Measurements from ENCODE around the gene MDM2. TPM values are rescaled to one million over a fixed set of nuclear protein-coding genes. Genes with fewer than 3 reads are reported as not detected.

MDM2 gene
- total and polyA plus RNA-seq, 10 of the 15 experiments (the other 5 are each of a cell fraction or from before 2014, with no cell fraction given) = 48.2 to 174 (median 85.0) TPM

DNA sequence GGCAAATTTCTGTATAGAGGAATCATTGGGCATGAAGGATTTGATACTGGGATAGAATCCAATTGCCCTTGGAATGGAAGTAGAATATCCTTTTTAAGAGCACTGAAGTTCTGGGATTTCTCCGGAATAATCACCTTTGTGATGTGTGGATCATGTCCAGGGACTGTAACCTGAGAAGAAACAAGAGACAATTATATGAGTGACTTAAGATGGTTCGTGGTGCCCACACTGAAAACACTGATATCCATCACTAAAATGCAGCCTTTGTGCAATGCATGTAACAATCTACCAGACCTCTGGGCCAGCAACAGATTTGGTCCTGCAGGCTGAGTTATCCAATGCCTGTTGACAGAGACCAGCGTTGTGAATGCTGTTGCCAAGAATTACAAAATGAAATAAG lies 48.5 kb downstream of the MDM2 start:
- ChIA-PET POLR2A (no interaction called here), CTCF (no interaction called here), SMC1A (ENCODE audit: uncharacterized antibody, unreplicated experiment) (no interaction called here), RAD21 (ENCODE audit: unreplicated experiment) (no interaction called here)
- Histone ChIP-seq H3K9ac (ENCODE audit: control insufficient read depth, insufficient read depth, low read length) (no peak overlapping the region), H3K4me2 (ENCODE audit: control insufficient read depth, insufficient read depth) (no peak overlapping the region), H3K27me3 (replicated peaks in 1 of 2; ENCODE audit: control insufficient read depth in 2 of 2, insufficient read depth in 2 of 2, low read length in 1 of 2) (no peaks in the 10 kb centered on the region), H3K4me3 (no peak overlapping the region), H3K9me3 (replicated peaks; ENCODE audit: control insufficient read depth, insufficient read depth, low read length) (no peaks in the 10 kb centered on the region), H3K4me1 (ENCODE audit: control insufficient read depth, insufficient read depth, low read length) (no peaks in the 10 kb centered on the region), H3K36me3 (ENCODE audit: control insufficient read depth in 2 of 2, insufficient read depth in 2 of 2, low read length in 1 of 2) (no peaks in the 10 kb centered on the region), H3K27ac (ENCODE audit: control insufficient read depth, insufficient read depth) (no peak overlapping the region), H2AFZ (ENCODE audit: control insufficient read depth, low read depth, low read length) (no peak overlapping the region), H4K20me1 (ENCODE audit: control insufficient read depth, insufficient read depth) (no peaks in the 10 kb centered on the region), H3K79me2 (ENCODE audit: control insufficient read depth, insufficient read depth, low read length) (no peaks in the 10 kb centered on the region)
- intact Hi-C loops (cut with micrococcal nuclease; ENCODE audit: unreplicated experiment) = no loop called here
- FAIRE-seq (no peak), ATAC-seq (no peak), DNase-seq (ENCODE audit: low read depth, low spot score) (no peak)
- WGBS (ENCODE audit: insufficient coverage, insufficient replicate concordance, low lambda C conversion rate, missing lambda C conversion rate) = 59% methylated on average over 3 of the region's 3 CpGs
- no TSS peak for BruUV-seq (replicated peaks)
- in situ Hi-C loops (cut with MboI) = no loop called here
- TF ChIP-seq, protein P1, sequence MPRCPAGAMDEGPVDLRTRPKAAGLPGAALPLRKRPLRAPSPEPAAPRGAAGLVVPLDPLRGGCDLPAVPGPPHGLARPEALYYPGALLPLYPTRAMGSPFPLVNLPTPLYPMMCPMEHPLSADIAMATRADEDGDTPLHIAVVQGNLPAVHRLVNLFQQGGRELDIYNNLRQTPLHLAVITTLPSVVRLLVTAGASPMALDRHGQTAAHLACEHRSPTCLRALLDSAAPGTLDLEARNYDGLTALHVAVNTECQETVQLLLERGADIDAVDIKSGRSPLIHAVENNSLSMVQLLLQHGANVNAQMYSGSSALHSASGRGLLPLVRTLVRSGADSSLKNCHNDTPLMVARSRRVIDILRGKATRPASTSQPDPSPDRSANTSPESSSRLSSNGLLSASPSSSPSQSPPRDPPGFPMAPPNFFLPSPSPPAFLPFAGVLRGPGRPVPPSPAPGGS (IDR thresholded peaks at IDR 0.05; ENCODE audit: borderline replicate concordance, insufficient read depth, low read depth, low read length, poor library complexity, severe bottlenecking) = no peak
- TF ChIP-seq CHD2 (IDR thresholded peaks at IDR 0.05; ENCODE audit: borderline replicate concordance, low read depth, low read length) (no peak), MTA3 (IDR thresholded peaks at IDR 0.05; ENCODE audit: borderline replicate concordance, low read length) (no peak), CBX5 (IDR thresholded peaks at IDR 0.05; ENCODE audit: low read depth) (no peak), NFIC (IDR thresholded peaks at IDR 0.05; ENCODE audit: low read depth, low read length) (no peak), SUZ12 (IDR thresholded peaks at IDR 0.05; ENCODE audit: unreplicated experiment) (no peak), CEBPB (IDR thresholded peaks at IDR 0.05; ENCODE audit: borderline replicate concordance in 1 of 2, low read depth in 2 of 2, low read length in 2 of 2) (no peak)
- TF ChIP-seq, protein P2, sequence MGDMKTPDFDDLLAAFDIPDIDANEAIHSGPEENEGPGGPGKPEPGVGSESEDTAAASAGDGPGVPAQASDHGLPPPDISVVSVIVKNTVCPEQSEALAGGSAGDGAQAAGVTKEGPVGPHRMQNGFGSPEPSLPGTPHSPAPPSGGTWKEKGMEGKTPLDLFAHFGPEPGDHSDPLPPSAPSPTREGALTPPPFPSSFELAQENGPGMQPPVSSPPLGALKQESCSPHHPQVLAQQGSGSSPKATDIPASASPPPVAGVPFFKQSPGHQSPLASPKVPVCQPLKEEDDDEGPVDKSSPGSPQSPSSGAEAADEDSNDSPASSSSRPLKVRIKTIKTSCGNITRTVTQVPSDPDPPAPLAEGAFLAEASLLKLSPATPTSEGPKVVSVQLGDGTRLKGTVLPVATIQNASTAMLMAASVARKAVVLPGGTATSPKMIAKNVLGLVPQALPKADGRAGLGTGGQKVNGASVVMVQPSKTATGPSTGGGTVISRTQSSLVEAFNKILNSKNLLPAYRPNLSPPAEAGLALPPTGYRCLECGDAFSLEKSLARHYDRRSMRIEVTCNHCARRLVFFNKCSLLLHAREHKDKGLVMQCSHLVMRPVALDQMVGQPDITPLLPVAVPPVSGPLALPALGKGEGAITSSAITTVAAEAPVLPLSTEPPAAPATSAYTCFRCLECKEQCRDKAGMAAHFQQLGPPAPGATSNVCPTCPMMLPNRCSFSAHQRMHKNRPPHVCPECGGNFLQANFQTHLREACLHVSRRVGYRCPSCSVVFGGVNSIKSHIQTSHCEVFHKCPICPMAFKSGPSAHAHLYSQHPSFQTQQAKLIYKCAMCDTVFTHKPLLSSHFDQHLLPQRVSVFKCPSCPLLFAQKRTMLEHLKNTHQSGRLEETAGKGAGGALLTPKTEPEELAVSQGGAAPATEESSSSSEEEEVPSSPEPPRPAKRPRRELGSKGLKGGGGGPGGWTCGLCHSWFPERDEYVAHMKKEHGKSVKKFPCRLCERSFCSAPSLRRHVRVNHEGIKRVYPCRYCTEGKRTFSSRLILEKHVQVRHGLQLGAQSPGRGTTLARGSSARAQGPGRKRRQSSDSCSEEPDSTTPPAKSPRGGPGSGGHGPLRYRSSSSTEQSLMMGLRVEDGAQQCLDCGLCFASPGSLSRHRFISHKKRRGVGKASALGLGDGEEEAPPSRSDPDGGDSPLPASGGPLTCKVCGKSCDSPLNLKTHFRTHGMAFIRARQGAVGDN (IDR thresholded peaks at IDR 0.05) = no peak
- TF ChIP-seq, protein P3, sequence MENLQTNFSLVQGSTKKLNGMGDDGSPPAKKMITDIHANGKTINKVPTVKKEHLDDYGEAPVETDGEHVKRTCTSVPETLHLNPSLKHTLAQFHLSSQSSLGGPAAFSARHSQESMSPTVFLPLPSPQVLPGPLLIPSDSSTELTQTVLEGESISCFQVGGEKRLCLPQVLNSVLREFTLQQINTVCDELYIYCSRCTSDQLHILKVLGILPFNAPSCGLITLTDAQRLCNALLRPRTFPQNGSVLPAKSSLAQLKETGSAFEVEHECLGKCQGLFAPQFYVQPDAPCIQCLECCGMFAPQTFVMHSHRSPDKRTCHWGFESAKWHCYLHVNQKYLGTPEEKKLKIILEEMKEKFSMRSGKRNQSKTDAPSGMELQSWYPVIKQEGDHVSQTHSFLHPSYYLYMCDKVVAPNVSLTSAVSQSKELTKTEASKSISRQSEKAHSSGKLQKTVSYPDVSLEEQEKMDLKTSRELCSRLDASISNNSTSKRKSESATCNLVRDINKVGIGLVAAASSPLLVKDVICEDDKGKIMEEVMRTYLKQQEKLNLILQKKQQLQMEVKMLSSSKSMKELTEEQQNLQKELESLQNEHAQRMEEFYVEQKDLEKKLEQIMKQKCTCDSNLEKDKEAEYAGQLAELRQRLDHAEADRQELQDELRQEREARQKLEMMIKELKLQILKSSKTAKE (IDR thresholded peaks at IDR 0.05; ENCODE audit: low read depth, poor library complexity, severe bottlenecking) = no peak
- TF ChIP-seq, protein P4, sequence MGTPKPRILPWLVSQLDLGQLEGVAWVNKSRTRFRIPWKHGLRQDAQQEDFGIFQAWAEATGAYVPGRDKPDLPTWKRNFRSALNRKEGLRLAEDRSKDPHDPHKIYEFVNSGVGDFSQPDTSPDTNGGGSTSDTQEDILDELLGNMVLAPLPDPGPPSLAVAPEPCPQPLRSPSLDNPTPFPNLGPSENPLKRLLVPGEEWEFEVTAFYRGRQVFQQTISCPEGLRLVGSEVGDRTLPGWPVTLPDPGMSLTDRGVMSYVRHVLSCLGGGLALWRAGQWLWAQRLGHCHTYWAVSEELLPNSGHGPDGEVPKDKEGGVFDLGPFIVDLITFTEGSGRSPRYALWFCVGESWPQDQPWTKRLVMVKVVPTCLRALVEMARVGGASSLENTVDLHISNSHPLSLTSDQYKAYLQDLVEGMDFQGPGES (IDR thresholded peaks at IDR 0.05) = no peak
- TF ChIP-seq, protein P5, sequence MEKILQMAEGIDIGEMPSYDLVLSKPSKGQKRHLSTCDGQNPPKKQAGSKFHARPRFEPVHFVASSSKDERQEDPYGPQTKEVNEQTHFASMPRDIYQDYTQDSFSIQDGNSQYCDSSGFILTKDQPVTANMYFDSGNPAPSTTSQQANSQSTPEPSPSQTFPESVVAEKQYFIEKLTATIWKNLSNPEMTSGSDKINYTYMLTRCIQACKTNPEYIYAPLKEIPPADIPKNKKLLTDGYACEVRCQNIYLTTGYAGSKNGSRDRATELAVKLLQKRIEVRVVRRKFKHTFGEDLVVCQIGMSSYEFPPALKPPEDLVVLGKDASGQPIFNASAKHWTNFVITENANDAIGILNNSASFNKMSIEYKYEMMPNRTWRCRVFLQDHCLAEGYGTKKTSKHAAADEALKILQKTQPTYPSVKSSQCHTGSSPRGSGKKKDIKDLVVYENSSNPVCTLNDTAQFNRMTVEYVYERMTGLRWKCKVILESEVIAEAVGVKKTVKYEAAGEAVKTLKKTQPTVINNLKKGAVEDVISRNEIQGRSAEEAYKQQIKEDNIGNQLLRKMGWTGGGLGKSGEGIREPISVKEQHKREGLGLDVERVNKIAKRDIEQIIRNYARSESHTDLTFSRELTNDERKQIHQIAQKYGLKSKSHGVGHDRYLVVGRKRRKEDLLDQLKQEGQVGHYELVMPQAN (conservative IDR thresholded peaks at IDR 0.05) = no peak

Data from GM12878 (cell line).